GM18951 (cell line): ENCODE measurements around the gene MAML3.

Experiments used
- POLR2A ChIP-seq: IDR thresholded peaks from 4 replicates; pipeline ENCODE4 v1.6.1; 2011; ENCODE audit warnings: mild to moderate bottlenecking; ENCODE audit not compliant: insufficient read length, insufficient read depth; ENCODE audit errors: extremely low read depth
- in situ Hi-C: fragments of 300-500 bp; cut with MboI; formaldehyde crosslinking; loops from one replicate; pipeline ENCODE4 v1.12.0; 2022; ENCODE audit warnings: low sequenced_read_pairs, mixed read lengths, inconsistent platforms; ENCODE audit not compliant: unreplicated experiment

Gene MAML3

GRCh38 chr4:139854668-139855403 lies 299.1 kb downstream of the MAML3 start:
- TF ChIP-seq POLR2A, result no peak
- in situ Hi-C loops, result no loop called here

- in situ Hi-C loops, result no loop called here
- no peak for TF ChIP-seq POLR2A
These were observed 300.7 kb downstream of the MAML3 start for GRCh38 chr4:139853309-139853708.

- in situ Hi-C loops, result no loop called here
- no peak for TF ChIP-seq POLR2A
These were observed 301.2 kb downstream of the MAML3 start for GRCh38 chr4:139852612-139853269.

- TF ChIP-seq POLR2A, result no peak
- in situ Hi-C loops, result no loop called here
These were observed 302.3 kb downstream of the MAML3 start for GRCh38 chr4:139851639-139852038.

- no peak for TF ChIP-seq POLR2A
- in situ Hi-C loops, result no loop called here
These were observed 302.9 kb downstream of the MAML3 start for GRCh38 chr4:139851133-139851532.

GRCh38 chr4:139849219-139849618 lies 304.8 kb downstream of the MAML3 start:
- in situ Hi-C loops, result no loop called here
- TF ChIP-seq POLR2A, result no peak

- in situ Hi-C loops, result no loop called here
- no peak for TF ChIP-seq POLR2A
These were observed 306.0 kb downstream of the MAML3 start for GRCh38 chr4:139848028-139848427.

GRCh38 chr4:139847602-139848001 lies 306.4 kb downstream of the MAML3 start:
- in situ Hi-C loops, result no loop called here
- TF ChIP-seq POLR2A, result no peak

GRCh38 chr4:139846766-139847165 lies 307.2 kb downstream of the MAML3 start:
- in situ Hi-C loops, result no loop called here
- no peak for TF ChIP-seq POLR2A

- in situ Hi-C loops, result no loop called here
- no peak for TF ChIP-seq POLR2A
These were observed 308.4 kb downstream of the MAML3 start for GRCh38 chr4:139845453-139846093.

- TF ChIP-seq POLR2A, result no peak
- in situ Hi-C loops, result no loop called here
These were observed 309.4 kb downstream of the MAML3 start for GRCh38 chr4:139844459-139845036.

- no peak for TF ChIP-seq POLR2A
- in situ Hi-C loops, result no loop called here
These were observed 309.9 kb downstream of the MAML3 start for GRCh38 chr4:139844057-139844456.

GRCh38 chr4:139843641-139844040 lies 310.3 kb downstream of the MAML3 start:
- TF ChIP-seq POLR2A, result no peak
- in situ Hi-C loops, result no loop called here
